Measurements from ENCODE around the gene PLCD1.

DNA sequence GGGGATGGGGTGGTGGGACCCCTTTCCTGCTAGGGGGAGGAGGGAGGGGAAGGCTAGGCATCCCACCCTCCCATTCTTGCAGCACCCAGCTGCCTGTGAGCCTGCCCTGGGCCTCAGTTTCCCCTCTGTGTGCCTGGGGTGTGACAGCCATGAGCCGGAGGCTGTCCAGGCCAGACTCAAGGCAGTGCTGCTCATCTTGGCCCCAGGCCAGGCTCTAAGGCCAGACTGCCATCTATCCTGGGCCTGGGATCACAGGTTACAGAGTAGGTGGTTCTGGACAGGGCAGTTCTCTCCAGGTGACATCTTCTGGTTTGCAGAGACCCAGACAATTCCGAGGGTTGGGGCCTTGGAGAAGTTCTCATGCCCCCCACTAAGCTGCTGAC is 42.1 kb downstream of the PLCD1 start:
- TF ChIP-seq POLR2A (IDR thresholded peaks at IDR 0.05) = no peak
- TF ChIP-seq, protein P1, sequence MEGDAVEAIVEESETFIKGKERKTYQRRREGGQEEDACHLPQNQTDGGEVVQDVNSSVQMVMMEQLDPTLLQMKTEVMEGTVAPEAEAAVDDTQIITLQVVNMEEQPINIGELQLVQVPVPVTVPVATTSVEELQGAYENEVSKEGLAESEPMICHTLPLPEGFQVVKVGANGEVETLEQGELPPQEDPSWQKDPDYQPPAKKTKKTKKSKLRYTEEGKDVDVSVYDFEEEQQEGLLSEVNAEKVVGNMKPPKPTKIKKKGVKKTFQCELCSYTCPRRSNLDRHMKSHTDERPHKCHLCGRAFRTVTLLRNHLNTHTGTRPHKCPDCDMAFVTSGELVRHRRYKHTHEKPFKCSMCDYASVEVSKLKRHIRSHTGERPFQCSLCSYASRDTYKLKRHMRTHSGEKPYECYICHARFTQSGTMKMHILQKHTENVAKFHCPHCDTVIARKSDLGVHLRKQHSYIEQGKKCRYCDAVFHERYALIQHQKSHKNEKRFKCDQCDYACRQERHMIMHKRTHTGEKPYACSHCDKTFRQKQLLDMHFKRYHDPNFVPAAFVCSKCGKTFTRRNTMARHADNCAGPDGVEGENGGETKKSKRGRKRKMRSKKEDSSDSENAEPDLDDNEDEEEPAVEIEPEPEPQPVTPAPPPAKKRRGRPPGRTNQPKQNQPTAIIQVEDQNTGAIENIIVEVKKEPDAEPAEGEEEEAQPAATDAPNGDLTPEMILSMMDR (IDR thresholded peaks at IDR 0.05) = no peak
